GM23338 (cell line): ENCODE measurements around the gene MAST4. TPM values are rescaled to one million over a fixed set of nuclear protein-coding genes. Genes with fewer than 3 reads are reported as not detected.

Experiments
- ATAC-seq: fragments of 200-7000 bp; cut with Tn5 transposase; 3 replicates; pipeline ENCODE4 v1.9.1; 2020
- DNase-seq: peaks from one replicate; pipeline ENCODE4 v3.0.0-alpha.2; 2015; ENCODE audit warnings: low spot score
- H2AFZ ChIP-seq: fragments of 200-600 bp; sonication (generic); 2 replicates; pipeline ENCODE4 v1.8.0; 2016; ENCODE audit warnings: antibody characterized with exemption, mild to moderate bottlenecking, moderate library complexity
- H3F3A ChIP-seq: fragments of 200-600 bp; sonication (generic); replicated peaks from 2 replicates; pipeline ENCODE4 v1.8.0; 2017; ENCODE audit warnings: antibody characterized with exemption, mixed run types, low read depth
- H3K27ac ChIP-seq: fragments of 200-600 bp; sonication (generic); 2 replicates; pipeline ENCODE4 v1.6.1; 2016; ENCODE audit warnings: low read depth
- H3K27me3 ChIP-seq: fragments of 200-600 bp; sonication (generic); 2 replicates; pipeline ENCODE4 v1.8.0; 2016; ENCODE audit warnings: mild to moderate bottlenecking, mixed run types, moderate library complexity; ENCODE audit not compliant: insufficient read depth
- H3K36me3 ChIP-seq: fragments of 200-600 bp; sonication (generic); 2 replicates; pipeline ENCODE4 v1.8.0; 2016; ENCODE audit warnings: mild to moderate bottlenecking; ENCODE audit not compliant: insufficient read depth
- H3K4me1 ChIP-seq: fragments of 200-600 bp; sonication (generic); 2 replicates; pipeline ENCODE4 v1.8.0; 2016; ENCODE audit warnings: mild to moderate bottlenecking, moderate library complexity; ENCODE audit not compliant: insufficient read depth
- H3K4me2 ChIP-seq: fragments of 200-600 bp; sonication (generic); 2 replicates; pipeline ENCODE4 v1.7.1; 2017; ENCODE audit warnings: mixed run types
- H3K4me3 ChIP-seq: fragments of 200-600 bp; sonication (generic); 2 replicates; pipeline ENCODE4 v1.6.1; 2016; ENCODE audit warnings: mixed run types
- H3K79me2 ChIP-seq: fragments of 200-600 bp; sonication (generic); replicated peaks from 2 replicates; pipeline ENCODE4 v1.8.0; 2017; ENCODE audit warnings: mild to moderate bottlenecking; ENCODE audit not compliant: insufficient read depth
- H3K9me2 ChIP-seq: fragments of 200-600 bp; sonication (generic); 2 replicates; pipeline ENCODE4 v1.8.0; 2017; ENCODE audit not compliant: insufficient read depth
- H4K20me1 ChIP-seq: fragments of 200-600 bp; sonication (generic); replicated peaks from 2 replicates; pipeline ENCODE4 v1.8.0; 2017; ENCODE audit warnings: mild to moderate bottlenecking; ENCODE audit not compliant: insufficient read depth
- H3K27ac Mint-ChIP-seq: 2 replicates; pipeline ENCODE4 v1.8.0; 2020; ENCODE audit warnings: inconsistent platforms, mild to moderate bottlenecking, moderate library complexity, mixed read lengths
- H3K27me3 Mint-ChIP-seq: 3 replicates; pipeline ENCODE4 v1.8.0; 2022; ENCODE audit warnings: low read depth, mild to moderate bottlenecking, moderate library complexity, mixed read lengths, inconsistent platforms; ENCODE audit not compliant: insufficient read depth, poor library complexity
- H3K36me3 Mint-ChIP-seq: 3 replicates; pipeline ENCODE4 v1.8.0; 2021; ENCODE audit warnings: low read depth, mild to moderate bottlenecking, inconsistent platforms, moderate library complexity, mixed read lengths
- H3K4me1 Mint-ChIP-seq: 3 replicates; pipeline ENCODE4 v1.8.0; 2020; ENCODE audit warnings: mild to moderate bottlenecking, inconsistent platforms, mixed read lengths
- H3K4me3 Mint-ChIP-seq: 3 replicates; pipeline ENCODE4 v1.8.0; 2021; ENCODE audit warnings: moderate library complexity, mild to moderate bottlenecking, inconsistent platforms, mixed read lengths
- H3K9me3 Mint-ChIP-seq: 3 replicates; pipeline ENCODE4 v1.8.0; 2020; ENCODE audit warnings: moderate library complexity, mild to moderate bottlenecking, inconsistent platforms, mixed read lengths
- CREB1 ChIP-seq: fragments of 250-450 bp; sonication (Bioruptor Pico); IDR thresholded peaks from 2 replicates; pipeline ENCODE4 v1.5.0; 2020; ENCODE audit warnings: low read depth, mild to moderate bottlenecking, moderate library complexity
- EZH2 ChIP-seq: fragments of 200-600 bp; sonication (generic); IDR thresholded peaks from one replicate; pipeline ENCODE4 v1.8.0; 2017; ENCODE audit warnings: antibody characterized with exemption, mild to moderate bottlenecking, low read depth; ENCODE audit not compliant: unreplicated experiment
- EZH2phosphoT487 ChIP-seq: fragments of 200-600 bp; sonication (generic); IDR thresholded peaks from one replicate; pipeline ENCODE4 v1.8.1; 2018; ENCODE audit warnings: antibody characterized with exemption; ENCODE audit not compliant: unreplicated experiment
- JUNB ChIP-seq: IDR thresholded peaks from one replicate; pipeline ENCODE4 v1.6.1; 2016; ENCODE audit warnings: antibody characterized with exemption; ENCODE audit not compliant: unreplicated experiment
- NANOG ChIP-seq: IDR thresholded peaks from 2 replicates; pipeline ENCODE4 v1.6.1; 2016; ENCODE audit warnings: antibody characterized with exemption, borderline replicate concordance
- POLR2AphosphoS5 ChIP-seq: IDR thresholded peaks from 2 replicates; pipeline ENCODE4 v1.6.1; 2016; ENCODE audit warnings: antibody characterized with exemption, low read depth
- STAT1 ChIP-seq: IDR thresholded peaks from one replicate; pipeline ENCODE4 v1.6.1; 2016; ENCODE audit warnings: antibody characterized with exemption; ENCODE audit not compliant: unreplicated experiment
- ZNF114 ChIP-seq: fragments of 250-450 bp; sonication (Bioruptor Pico); IDR thresholded peaks from 2 replicates; pipeline ENCODE4 v1.5.0; 2020; ENCODE audit warnings: mild to moderate bottlenecking, moderate library complexity
- ZNF331 ChIP-seq: fragments of 250-450 bp; sonication (Bioruptor Pico); IDR thresholded peaks from 2 replicates; pipeline ENCODE4 v1.5.0; 2020; ENCODE audit warnings: low read depth, mild to moderate bottlenecking, moderate library complexity
- polyA plus RNA-seq: library from polyadenylated mRNA; unstranded; fragments of >200 nt; fragmentation: Nextera tagmentation; extraction: Ambion mirVana; gene quantifications from 2 replicates; pipeline ENCODE4 v1.2.1, GENCODE V29; 2016
- total RNA-seq: library from RNA; depleted of rRNA; stranded (reverse); fragments of >200 nt; shearing (Covaris generic); gene quantifications from 2 replicates; pipeline ENCODE4 v1.2.3, GENCODE V29; 2014
- TF ChIP-seq, protein P1 (sequence below): fragments of 250-450 bp; sonication (Bioruptor Pico); IDR thresholded peaks from 2 replicates; pipeline ENCODE4 v1.5.0; 2020; ENCODE audit warnings: mild to moderate bottlenecking, moderate library complexity
- TF ChIP-seq, protein P2 (sequence below): IDR thresholded peaks from one replicate; pipeline ENCODE4 v1.6.1; 2018; ENCODE audit warnings: antibody characterized with exemption; ENCODE audit not compliant: unreplicated experiment
- TF ChIP-seq, protein P3 (sequence below): IDR thresholded peaks from 2 replicates; pipeline ENCODE4 v1.6.1; 2016; ENCODE audit warnings: antibody characterized with exemption
- TF ChIP-seq, protein P4 (sequence below), 2 experiments: fragments of 200-600 bp in 1 of 2; sonication (generic) in 1 of 2; conservative IDR thresholded peaks; 2 replicates each; pipeline versions ENCODE4 v1.5.1 to v1.6.1; 2016 to 2017; ENCODE audit warnings: antibody characterized with exemption in 2 of 2, low read depth in 2 of 2, mild to moderate bottlenecking in 2 of 2, moderate library complexity in 1 of 2

Gene MAST4
- total and polyA plus RNA-seq, 2 experiments from 2014 or later: 3.6 to 8.5 TPM

DNA sequence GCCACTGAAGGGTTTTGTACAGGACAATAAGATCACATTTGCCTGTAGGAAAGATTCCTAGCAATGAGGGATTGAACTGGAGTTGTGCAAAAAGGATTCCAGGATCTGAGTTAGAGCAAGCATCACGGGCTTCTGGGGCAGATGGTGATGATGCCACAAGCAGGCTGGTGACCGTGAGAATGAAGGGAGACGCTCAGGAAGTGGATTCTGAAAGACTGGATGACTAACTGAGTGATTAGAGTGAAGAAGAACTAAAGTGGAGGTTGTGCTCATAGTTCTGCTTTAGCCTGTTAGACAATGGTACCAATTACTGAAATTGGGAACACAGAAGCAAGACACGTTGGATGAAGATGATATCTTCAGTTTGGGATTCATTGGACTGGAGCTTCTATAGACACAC lies 432.2 kb downstream of the MAST4 start:
- Mint-ChIP-seq H3K27me3 (no peaks in the 10 kb centered on the region), H3K27ac (no peak overlapping the region), H3K9me3 (no peaks in the 10 kb centered on the region), H3K36me3 (no peaks in the 10 kb centered on the region), H3K4me3 (no peak overlapping the region), H3K4me1 (peaks cover 13% of the 10 kb centered on the region)
- no peaks in the 10 kb centered on the region for H4K20me1 ChIP-seq
- ATAC-seq (no peak), DNase-seq (no peak)
- TF ChIP-seq JUNB (no peak), CREB1 (no peak), STAT1 (no peak), ZNF331 (CRISPR knock-in tag) (no peak), NANOG (no peak), ZNF114 (no peak), EZH2phosphoT487 (no peak), POLR2AphosphoS5 (no peak), EZH2 (no peak)
- TF ChIP-seq, protein P1, sequence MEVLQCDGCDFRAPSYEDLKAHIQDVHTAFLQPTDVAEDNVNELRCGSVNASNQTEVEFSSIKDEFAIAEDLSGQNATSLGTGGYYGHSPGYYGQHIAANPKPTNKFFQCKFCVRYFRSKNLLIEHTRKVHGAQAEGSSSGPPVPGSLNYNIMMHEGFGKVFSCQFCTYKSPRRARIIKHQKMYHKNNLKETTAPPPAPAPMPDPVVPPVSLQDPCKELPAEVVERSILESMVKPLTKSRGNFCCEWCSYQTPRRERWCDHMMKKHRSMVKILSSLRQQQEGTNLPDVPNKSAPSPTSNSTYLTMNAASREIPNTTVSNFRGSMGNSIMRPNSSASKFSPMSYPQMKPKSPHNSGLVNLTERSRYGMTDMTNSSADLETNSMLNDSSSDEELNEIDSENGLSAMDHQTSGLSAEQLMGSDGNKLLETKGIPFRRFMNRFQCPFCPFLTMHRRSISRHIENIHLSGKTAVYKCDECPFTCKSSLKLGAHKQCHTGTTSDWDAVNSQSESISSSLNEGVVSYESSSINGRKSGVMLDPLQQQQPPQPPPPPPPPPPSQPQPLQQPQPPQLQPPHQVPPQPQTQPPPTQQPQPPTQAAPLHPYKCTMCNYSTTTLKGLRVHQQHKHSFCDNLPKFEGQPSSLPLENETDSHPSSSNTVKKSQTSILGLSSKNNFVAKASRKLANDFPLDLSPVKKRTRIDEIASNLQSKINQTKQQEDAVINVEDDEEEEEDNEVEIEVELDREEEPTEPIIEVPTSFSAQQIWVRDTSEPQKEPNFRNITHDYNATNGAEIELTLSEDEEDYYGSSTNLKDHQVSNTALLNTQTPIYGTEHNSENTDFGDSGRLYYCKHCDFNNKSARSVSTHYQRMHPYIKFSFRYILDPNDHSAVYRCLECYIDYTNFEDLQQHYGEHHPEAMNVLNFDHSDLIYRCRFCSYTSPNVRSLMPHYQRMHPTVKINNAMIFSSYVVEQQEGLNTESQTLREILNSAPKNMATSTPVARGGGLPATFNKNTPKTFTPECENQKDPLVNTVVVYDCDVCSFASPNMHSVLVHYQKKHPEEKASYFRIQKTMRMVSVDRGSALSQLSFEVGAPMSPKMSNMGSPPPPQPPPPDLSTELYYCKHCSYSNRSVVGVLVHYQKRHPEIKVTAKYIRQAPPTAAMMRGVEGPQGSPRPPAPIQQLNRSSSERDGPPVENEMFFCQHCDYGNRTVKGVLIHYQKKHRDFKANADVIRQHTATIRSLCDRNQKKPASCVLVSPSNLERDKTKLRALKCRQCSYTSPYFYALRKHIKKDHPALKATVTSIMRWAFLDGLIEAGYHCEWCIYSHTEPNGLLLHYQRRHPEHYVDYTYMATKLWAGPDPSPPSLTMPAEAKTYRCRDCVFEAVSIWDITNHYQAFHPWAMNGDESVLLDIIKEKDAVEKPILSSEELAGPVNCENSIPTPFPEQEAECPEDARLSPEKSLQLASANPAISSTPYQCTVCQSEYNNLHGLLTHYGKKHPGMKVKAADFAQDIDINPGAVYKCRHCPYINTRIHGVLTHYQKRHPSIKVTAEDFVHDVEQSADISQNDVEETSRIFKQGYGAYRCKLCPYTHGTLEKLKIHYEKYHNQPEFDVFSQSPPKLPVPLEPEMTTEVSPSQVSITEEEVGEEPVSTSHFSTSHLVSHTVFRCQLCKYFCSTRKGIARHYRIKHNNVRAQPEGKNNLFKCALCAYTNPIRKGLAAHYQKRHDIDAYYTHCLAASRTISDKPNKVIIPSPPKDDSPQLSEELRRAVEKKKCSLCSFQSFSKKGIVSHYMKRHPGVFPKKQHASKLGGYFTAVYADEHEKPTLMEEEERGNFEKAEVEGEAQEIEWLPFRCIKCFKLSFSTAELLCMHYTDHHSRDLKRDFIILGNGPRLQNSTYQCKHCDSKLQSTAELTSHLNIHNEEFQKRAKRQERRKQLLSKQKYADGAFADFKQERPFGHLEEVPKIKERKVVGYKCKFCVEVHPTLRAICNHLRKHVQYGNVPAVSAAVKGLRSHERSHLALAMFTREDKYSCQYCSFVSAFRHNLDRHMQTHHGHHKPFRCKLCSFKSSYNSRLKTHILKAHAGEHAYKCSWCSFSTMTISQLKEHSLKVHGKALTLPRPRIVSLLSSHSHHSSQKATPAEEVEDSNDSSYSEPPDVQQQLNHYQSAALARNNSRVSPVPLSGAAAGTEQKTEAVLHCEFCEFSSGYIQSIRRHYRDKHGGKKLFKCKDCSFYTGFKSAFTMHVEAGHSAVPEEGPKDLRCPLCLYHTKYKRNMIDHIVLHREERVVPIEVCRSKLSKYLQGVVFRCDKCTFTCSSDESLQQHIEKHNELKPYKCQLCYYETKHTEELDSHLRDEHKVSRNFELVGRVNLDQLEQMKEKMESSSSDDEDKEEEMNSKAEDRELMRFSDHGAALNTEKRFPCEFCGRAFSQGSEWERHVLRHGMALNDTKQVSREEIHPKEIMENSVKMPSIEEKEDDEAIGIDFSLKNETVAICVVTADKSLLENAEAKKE (CRISPR knock-in tag): no peak
- TF ChIP-seq, protein P2, sequence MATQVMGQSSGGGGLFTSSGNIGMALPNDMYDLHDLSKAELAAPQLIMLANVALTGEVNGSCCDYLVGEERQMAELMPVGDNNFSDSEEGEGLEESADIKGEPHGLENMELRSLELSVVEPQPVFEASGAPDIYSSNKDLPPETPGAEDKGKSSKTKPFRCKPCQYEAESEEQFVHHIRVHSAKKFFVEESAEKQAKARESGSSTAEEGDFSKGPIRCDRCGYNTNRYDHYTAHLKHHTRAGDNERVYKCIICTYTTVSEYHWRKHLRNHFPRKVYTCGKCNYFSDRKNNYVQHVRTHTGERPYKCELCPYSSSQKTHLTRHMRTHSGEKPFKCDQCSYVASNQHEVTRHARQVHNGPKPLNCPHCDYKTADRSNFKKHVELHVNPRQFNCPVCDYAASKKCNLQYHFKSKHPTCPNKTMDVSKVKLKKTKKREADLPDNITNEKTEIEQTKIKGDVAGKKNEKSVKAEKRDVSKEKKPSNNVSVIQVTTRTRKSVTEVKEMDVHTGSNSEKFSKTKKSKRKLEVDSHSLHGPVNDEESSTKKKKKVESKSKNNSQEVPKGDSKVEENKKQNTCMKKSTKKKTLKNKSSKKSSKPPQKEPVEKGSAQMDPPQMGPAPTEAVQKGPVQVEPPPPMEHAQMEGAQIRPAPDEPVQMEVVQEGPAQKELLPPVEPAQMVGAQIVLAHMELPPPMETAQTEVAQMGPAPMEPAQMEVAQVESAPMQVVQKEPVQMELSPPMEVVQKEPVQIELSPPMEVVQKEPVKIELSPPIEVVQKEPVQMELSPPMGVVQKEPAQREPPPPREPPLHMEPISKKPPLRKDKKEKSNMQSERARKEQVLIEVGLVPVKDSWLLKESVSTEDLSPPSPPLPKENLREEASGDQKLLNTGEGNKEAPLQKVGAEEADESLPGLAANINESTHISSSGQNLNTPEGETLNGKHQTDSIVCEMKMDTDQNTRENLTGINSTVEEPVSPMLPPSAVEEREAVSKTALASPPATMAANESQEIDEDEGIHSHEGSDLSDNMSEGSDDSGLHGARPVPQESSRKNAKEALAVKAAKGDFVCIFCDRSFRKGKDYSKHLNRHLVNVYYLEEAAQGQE: no peak
- TF ChIP-seq, protein P3, sequence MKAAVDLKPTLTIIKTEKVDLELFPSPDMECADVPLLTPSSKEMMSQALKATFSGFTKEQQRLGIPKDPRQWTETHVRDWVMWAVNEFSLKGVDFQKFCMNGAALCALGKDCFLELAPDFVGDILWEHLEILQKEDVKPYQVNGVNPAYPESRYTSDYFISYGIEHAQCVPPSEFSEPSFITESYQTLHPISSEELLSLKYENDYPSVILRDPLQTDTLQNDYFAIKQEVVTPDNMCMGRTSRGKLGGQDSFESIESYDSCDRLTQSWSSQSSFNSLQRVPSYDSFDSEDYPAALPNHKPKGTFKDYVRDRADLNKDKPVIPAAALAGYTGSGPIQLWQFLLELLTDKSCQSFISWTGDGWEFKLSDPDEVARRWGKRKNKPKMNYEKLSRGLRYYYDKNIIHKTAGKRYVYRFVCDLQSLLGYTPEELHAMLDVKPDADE: no peak
- TF ChIP-seq, protein P4, sequence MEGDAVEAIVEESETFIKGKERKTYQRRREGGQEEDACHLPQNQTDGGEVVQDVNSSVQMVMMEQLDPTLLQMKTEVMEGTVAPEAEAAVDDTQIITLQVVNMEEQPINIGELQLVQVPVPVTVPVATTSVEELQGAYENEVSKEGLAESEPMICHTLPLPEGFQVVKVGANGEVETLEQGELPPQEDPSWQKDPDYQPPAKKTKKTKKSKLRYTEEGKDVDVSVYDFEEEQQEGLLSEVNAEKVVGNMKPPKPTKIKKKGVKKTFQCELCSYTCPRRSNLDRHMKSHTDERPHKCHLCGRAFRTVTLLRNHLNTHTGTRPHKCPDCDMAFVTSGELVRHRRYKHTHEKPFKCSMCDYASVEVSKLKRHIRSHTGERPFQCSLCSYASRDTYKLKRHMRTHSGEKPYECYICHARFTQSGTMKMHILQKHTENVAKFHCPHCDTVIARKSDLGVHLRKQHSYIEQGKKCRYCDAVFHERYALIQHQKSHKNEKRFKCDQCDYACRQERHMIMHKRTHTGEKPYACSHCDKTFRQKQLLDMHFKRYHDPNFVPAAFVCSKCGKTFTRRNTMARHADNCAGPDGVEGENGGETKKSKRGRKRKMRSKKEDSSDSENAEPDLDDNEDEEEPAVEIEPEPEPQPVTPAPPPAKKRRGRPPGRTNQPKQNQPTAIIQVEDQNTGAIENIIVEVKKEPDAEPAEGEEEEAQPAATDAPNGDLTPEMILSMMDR (conservative IDR thresholded peaks at IDR 0.05; ENCODE audit: low read depth in 2 of 2): no peak
- no peak overlapping the region for H3K4me2 ChIP-seq
- no peaks in the 10 kb centered on the region for H3K4me1 ChIP-seq
- no peak overlapping the region for H2AFZ ChIP-seq
- no peak overlapping the region for H3K4me3 ChIP-seq
- H3K9me2 ChIP-seq: no peaks in the 10 kb centered on the region; the same call in 1 of the 2 replicates
- no peaks in the 10 kb centered on the region for H3F3A ChIP-seq
- H3K36me3 ChIP-seq: no peaks in the 10 kb centered on the region
- no peak overlapping the region for H3K27ac ChIP-seq
- H3K27me3 ChIP-seq: no peaks in the 10 kb centered on the region
- H3K79me2 ChIP-seq: no peaks in the 10 kb centered on the region
